GM06990 (cell line): ENCODE data around the gene LRRC23.

Experiments used
- DNase-seq: peaks from one replicate; pipeline ENCODE4 v3.0.0-alpha.2; 2011; ENCODE audit not compliant: insufficient read length; ENCODE audit errors: extremely low read depth
- H3K27me3 ChIP-seq: replicated peaks from 2 replicates; pipeline ENCODE4 v1.6.0; 2011; ENCODE audit warnings: low read length; ENCODE audit not compliant: control insufficient read depth, insufficient read depth
- H3K36me3 ChIP-seq: 2 replicates; pipeline ENCODE4 v1.5.1; 2011; ENCODE audit warnings: low read length; ENCODE audit not compliant: control insufficient read depth, insufficient read depth
- H3K4me3 ChIP-seq: replicated peaks from 2 replicates; pipeline ENCODE4 v1.5.1; 2011; ENCODE audit warnings: low read depth, mild to moderate bottlenecking, control low read depth, low read length
- TF ChIP-seq, protein P1 (sequence below): IDR thresholded peaks from 2 replicates; pipeline ENCODE4 v1.5.1; 2011; ENCODE audit warnings: low read length, control low read depth, mild to moderate bottlenecking, inconsistent platforms; ENCODE audit not compliant: insufficient read depth, poor library complexity, severe bottlenecking

The LRRC23 gene

GRCh38 chr12:6957151-6957701, 52.6 kb downstream of the LRRC23 start:
- peaks cover 65% of the 10 kb centered on the region for H3K36me3 ChIP-seq
- H3K4me3 ChIP-seq = peak overlapping the region; percentile 35; the same call in 1 of the 2 replicates
- DNase-seq = no peak
- TF ChIP-seq, protein P1, sequence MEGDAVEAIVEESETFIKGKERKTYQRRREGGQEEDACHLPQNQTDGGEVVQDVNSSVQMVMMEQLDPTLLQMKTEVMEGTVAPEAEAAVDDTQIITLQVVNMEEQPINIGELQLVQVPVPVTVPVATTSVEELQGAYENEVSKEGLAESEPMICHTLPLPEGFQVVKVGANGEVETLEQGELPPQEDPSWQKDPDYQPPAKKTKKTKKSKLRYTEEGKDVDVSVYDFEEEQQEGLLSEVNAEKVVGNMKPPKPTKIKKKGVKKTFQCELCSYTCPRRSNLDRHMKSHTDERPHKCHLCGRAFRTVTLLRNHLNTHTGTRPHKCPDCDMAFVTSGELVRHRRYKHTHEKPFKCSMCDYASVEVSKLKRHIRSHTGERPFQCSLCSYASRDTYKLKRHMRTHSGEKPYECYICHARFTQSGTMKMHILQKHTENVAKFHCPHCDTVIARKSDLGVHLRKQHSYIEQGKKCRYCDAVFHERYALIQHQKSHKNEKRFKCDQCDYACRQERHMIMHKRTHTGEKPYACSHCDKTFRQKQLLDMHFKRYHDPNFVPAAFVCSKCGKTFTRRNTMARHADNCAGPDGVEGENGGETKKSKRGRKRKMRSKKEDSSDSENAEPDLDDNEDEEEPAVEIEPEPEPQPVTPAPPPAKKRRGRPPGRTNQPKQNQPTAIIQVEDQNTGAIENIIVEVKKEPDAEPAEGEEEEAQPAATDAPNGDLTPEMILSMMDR = no peak
- no peaks in the 10 kb centered on the region for H3K27me3 ChIP-seq

GRCh38 chr12:6957741-6958608, 53.4 kb downstream of the LRRC23 start:
- TF ChIP-seq, protein P1 = no peak
- H3K4me3 ChIP-seq = peak overlapping the region; percentile 35

GRCh38 chr12:6958609-6959057, 54.0 kb downstream of the LRRC23 start:
- Histone ChIP-seq H3K36me3 (peaks cover 56% of the 10 kb centered on the region), H3K27me3 (no peaks in the 10 kb centered on the region), H3K4me3 (peak overlapping the region; percentile 35)
- TF ChIP-seq, protein P1 = no peak
- no peak for DNase-seq

More at GRCh38 chr12:6957741-6958608, 53.4 kb downstream of the LRRC23 start:
- Histone ChIP-seq H3K27me3 (no peaks in the 10 kb centered on the region), H3K36me3 (peaks cover 58% of the 10 kb centered on the region)
- no peak for DNase-seq

GRCh38 chr12:6959058-6959804, 54.6 kb downstream of the LRRC23 start:
- Histone ChIP-seq H3K27me3 (no peaks in the 10 kb centered on the region), H3K4me3 (peak overlapping the region; percentile 49), H3K36me3 (peaks cover 57% of the 10 kb centered on the region)
- peak; percentile 85 for DNase-seq
- TF ChIP-seq, protein P1 = no peak

DNA sequence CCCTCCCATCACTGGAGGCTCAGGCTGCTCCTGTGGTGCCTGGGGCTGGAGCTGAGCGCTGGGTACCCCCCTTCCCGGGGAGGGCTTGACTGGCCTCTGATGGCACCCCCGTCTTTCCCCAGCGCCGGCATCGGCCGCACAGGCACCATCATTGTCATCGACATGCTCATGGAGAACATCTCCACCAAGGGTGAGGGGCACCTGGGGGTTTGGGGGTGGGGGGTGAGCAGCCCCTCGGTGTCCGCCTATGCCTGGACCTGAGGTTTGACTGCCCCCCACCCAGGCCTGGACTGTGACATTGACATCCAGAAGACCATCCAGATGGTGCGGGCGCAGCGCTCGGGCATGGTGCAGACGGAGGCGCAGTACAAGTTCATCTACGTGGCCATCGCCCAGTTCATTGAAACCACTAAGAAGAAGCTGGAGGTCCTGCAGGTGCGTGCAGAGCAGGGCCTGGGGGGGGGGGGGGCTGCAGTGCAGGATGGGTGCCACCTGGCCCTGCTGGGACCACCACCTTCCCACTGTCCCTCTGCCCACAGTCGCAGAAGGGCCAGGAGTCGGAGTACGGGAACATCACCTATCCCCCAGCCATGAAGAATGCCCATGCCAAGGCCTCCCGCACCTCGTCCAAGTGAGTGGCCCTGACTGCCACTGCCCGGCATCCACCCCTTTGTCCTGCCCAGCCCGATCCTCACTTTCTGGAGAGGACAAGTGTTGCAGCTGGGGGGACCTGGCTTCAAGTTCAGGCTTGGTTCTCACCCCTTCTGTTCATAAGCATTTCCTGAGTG, 55.4 kb downstream of the LRRC23 start:
- TF ChIP-seq, protein P1 = no peak
- H3K36me3 ChIP-seq = peaks cover 54% of the 10 kb centered on the region
- DNase-seq = no peak
- no peaks in the 10 kb centered on the region for H3K27me3 ChIP-seq
- peak overlapping the region; percentile 49 for H3K4me3 ChIP-seq
